ENCODE results near the gene TENT4A.

Gene TENT4A

GRCh38 chr5:6681682-6682081 is 31.6 kb upstream of the TENT4A start:
- Histone ChIP-seq H3K9ac (ENCODE audit: low read length) (no peak overlapping the region), H3K36me3 (ENCODE audit: control insufficient read depth, insufficient read depth, low read length) (no peaks in the 10 kb centered on the region)

GRCh38 chr5:6682239-6682638 is 31.0 kb upstream of the TENT4A start:
- peaks cover 3% of the 10 kb centered on the region for H3K27me3 ChIP-seq (ENCODE audit: control insufficient read depth, insufficient read depth, low read length)
- no peaks in the 10 kb centered on the region for H3K36me3 ChIP-seq (ENCODE audit: control insufficient read depth, insufficient read depth, low read length)
- H3K4me1 ChIP-seq (ENCODE audit: control insufficient read depth, insufficient read depth, low read length), result peaks cover 3% of the 10 kb centered on the region
- H3K4me3 ChIP-seq (ENCODE audit: low read length), result no peak overlapping the region
- no peaks in the 10 kb centered on the region for H3K9me3 ChIP-seq (ENCODE audit: control insufficient read depth, low read length)
- H3K9ac ChIP-seq (ENCODE audit: low read length), result no peak overlapping the region

More at GRCh38 chr5:6681682-6682081, 31.6 kb upstream of the TENT4A start:
- no peaks in the 10 kb centered on the region for H3K4me1 ChIP-seq (ENCODE audit: control insufficient read depth, insufficient read depth, low read length)
- no peaks in the 10 kb centered on the region for H3K9me3 ChIP-seq (ENCODE audit: control insufficient read depth, low read length)
- peaks cover 3% of the 10 kb centered on the region for H3K27me3 ChIP-seq (ENCODE audit: control insufficient read depth, insufficient read depth, low read length)
- no peak overlapping the region for H3K4me3 ChIP-seq (ENCODE audit: low read length)

GRCh38 chr5:6683241-6683640 is 30.0 kb upstream of the TENT4A start:
- no peaks in the 10 kb centered on the region for H3K36me3 ChIP-seq (ENCODE audit: control insufficient read depth, insufficient read depth, low read length)
- H3K9ac ChIP-seq (ENCODE audit: low read length), result no peak overlapping the region
- peaks cover 6% of the 10 kb centered on the region for H3K4me1 ChIP-seq (ENCODE audit: control insufficient read depth, insufficient read depth, low read length)
- no peak overlapping the region for H3K4me3 ChIP-seq (ENCODE audit: low read length)
- H3K9me3 ChIP-seq (ENCODE audit: control insufficient read depth, low read length), result no peaks in the 10 kb centered on the region
- peaks cover 7% of the 10 kb centered on the region for H3K27me3 ChIP-seq (ENCODE audit: control insufficient read depth, insufficient read depth, low read length)

GRCh38 chr5:6684075-6684474 is 29.2 kb upstream of the TENT4A start:
- peaks cover 6% of the 10 kb centered on the region for H3K4me1 ChIP-seq (ENCODE audit: control insufficient read depth, insufficient read depth, low read length)

GRCh38 chr5:6686501-6686900 is 26.7 kb upstream of the TENT4A start:
- Histone ChIP-seq H3K4me1 (ENCODE audit: control insufficient read depth, insufficient read depth, low read length) (peaks cover 6% of the 10 kb centered on the region), H3K4me3 (ENCODE audit: low read length) (no peak overlapping the region), H3K27me3 (ENCODE audit: control insufficient read depth, insufficient read depth, low read length) (peaks cover 7% of the 10 kb centered on the region)

More at GRCh38 chr5:6684075-6684474, 29.2 kb upstream of the TENT4A start:
- H3K9me3 ChIP-seq (ENCODE audit: control insufficient read depth, low read length), result no peaks in the 10 kb centered on the region
- no peak overlapping the region for H3K9ac ChIP-seq (ENCODE audit: low read length)
- no peaks in the 10 kb centered on the region for H3K36me3 ChIP-seq (ENCODE audit: control insufficient read depth, insufficient read depth, low read length)
- peaks cover 7% of the 10 kb centered on the region for H3K27me3 ChIP-seq (ENCODE audit: control insufficient read depth, insufficient read depth, low read length)
- H3K4me3 ChIP-seq (ENCODE audit: low read length), result no peak overlapping the region

GRCh38 chr5:6686915-6687409 is 26.3 kb upstream of the TENT4A start:
- Histone ChIP-seq H3K9me3 (ENCODE audit: control insufficient read depth, low read length) (no peaks in the 10 kb centered on the region), H3K9ac (ENCODE audit: low read length) (no peak overlapping the region), H3K4me1 (ENCODE audit: control insufficient read depth, insufficient read depth, low read length) (peaks cover 6% of the 10 kb centered on the region), H3K27me3 (ENCODE audit: control insufficient read depth, insufficient read depth, low read length) (peaks cover 7% of the 10 kb centered on the region), H3K4me3 (ENCODE audit: low read length) (peak overlapping the region; percentile 12), H3K36me3 (ENCODE audit: control insufficient read depth, insufficient read depth, low read length) (no peaks in the 10 kb centered on the region)

More at GRCh38 chr5:6686501-6686900, 26.7 kb upstream of the TENT4A start:
- H3K9me3 ChIP-seq (ENCODE audit: control insufficient read depth, low read length), result no peaks in the 10 kb centered on the region
- no peaks in the 10 kb centered on the region for H3K36me3 ChIP-seq (ENCODE audit: control insufficient read depth, insufficient read depth, low read length)
- no peak overlapping the region for H3K9ac ChIP-seq (ENCODE audit: low read length)

- H3K4me3 ChIP-seq (ENCODE audit: low read length), result no peak overlapping the region
- H3K9me3 ChIP-seq (ENCODE audit: control insufficient read depth, low read length), result no peaks in the 10 kb centered on the region
- H3K27me3 ChIP-seq (ENCODE audit: control insufficient read depth, insufficient read depth, low read length), result peaks cover 7% of the 10 kb centered on the region
- no peak overlapping the region for H3K9ac ChIP-seq (ENCODE audit: low read length)
- H3K36me3 ChIP-seq (ENCODE audit: control insufficient read depth, insufficient read depth, low read length), result no peaks in the 10 kb centered on the region
- peaks cover 6% of the 10 kb centered on the region for H3K4me1 ChIP-seq (ENCODE audit: control insufficient read depth, insufficient read depth, low read length)
Measured at GRCh38 chr5:6687505-6687904, 25.7 kb upstream of the TENT4A start.

GRCh38 chr5:6692906-6693305 is 20.3 kb upstream of the TENT4A start:
- no peaks in the 10 kb centered on the region for H3K27me3 ChIP-seq (ENCODE audit: control insufficient read depth, insufficient read depth, low read length)
- H3K4me3 ChIP-seq (ENCODE audit: low read length), result no peak overlapping the region
- H3K9ac ChIP-seq (ENCODE audit: low read length), result no peak overlapping the region
- no peaks in the 10 kb centered on the region for H3K4me1 ChIP-seq (ENCODE audit: control insufficient read depth, insufficient read depth, low read length)
- H3K36me3 ChIP-seq (ENCODE audit: control insufficient read depth, insufficient read depth, low read length), result no peaks in the 10 kb centered on the region
- H3K9me3 ChIP-seq (ENCODE audit: control insufficient read depth, low read length), result no peaks in the 10 kb centered on the region

GRCh38 chr5:6698696-6699095 is 14.5 kb upstream of the TENT4A start:
- Histone ChIP-seq H3K4me3 (ENCODE audit: low read length) (no peak overlapping the region), H3K36me3 (ENCODE audit: control insufficient read depth, insufficient read depth, low read length) (no peaks in the 10 kb centered on the region), H3K9ac (ENCODE audit: low read length) (no peak overlapping the region), H3K9me3 (ENCODE audit: control insufficient read depth, low read length) (no peaks in the 10 kb centered on the region), H3K27me3 (ENCODE audit: control insufficient read depth, insufficient read depth, low read length) (peaks cover 3% of the 10 kb centered on the region), H3K4me1 (ENCODE audit: control insufficient read depth, insufficient read depth, low read length) (peaks cover 11% of the 10 kb centered on the region)

GRCh38 chr5:6699357-6699756 is 13.9 kb upstream of the TENT4A start:
- Histone ChIP-seq H3K4me3 (ENCODE audit: low read length) (no peak overlapping the region), H3K9ac (ENCODE audit: low read length) (no peak overlapping the region), H3K27me3 (ENCODE audit: control insufficient read depth, insufficient read depth, low read length) (peaks cover 3% of the 10 kb centered on the region), H3K9me3 (ENCODE audit: control insufficient read depth, low read length) (no peaks in the 10 kb centered on the region), H3K36me3 (ENCODE audit: control insufficient read depth, insufficient read depth, low read length) (no peaks in the 10 kb centered on the region), H3K4me1 (ENCODE audit: control insufficient read depth, insufficient read depth, low read length) (peaks cover 11% of the 10 kb centered on the region)

GRCh38 chr5:6700074-6700684 is 13.1 kb upstream of the TENT4A start:
- Histone ChIP-seq H3K4me1 (ENCODE audit: control insufficient read depth, insufficient read depth, low read length) (peaks cover 20% of the 10 kb centered on the region), H3K4me3 (ENCODE audit: low read length) (no peak overlapping the region), H3K27me3 (ENCODE audit: control insufficient read depth, insufficient read depth, low read length) (peaks cover 3% of the 10 kb centered on the region), H3K9me3 (ENCODE audit: control insufficient read depth, low read length) (no peaks in the 10 kb centered on the region), H3K9ac (ENCODE audit: low read length) (no peak overlapping the region), H3K36me3 (ENCODE audit: control insufficient read depth, insufficient read depth, low read length) (no peaks in the 10 kb centered on the region)

- H3K9me3 ChIP-seq (ENCODE audit: control insufficient read depth, low read length), result no peaks in the 10 kb centered on the region
- no peak overlapping the region for H3K9ac ChIP-seq (ENCODE audit: low read length)
- peaks cover 3% of the 10 kb centered on the region for H3K27me3 ChIP-seq (ENCODE audit: control insufficient read depth, insufficient read depth, low read length)
- H3K4me1 ChIP-seq (ENCODE audit: control insufficient read depth, insufficient read depth, low read length), result peaks cover 21% of the 10 kb centered on the region
- H3K4me3 ChIP-seq (ENCODE audit: low read length), result no peak overlapping the region
- H3K36me3 ChIP-seq (ENCODE audit: control insufficient read depth, insufficient read depth, low read length), result no peaks in the 10 kb centered on the region
Measured at GRCh38 chr5:6700685-6701355, 12.4 kb upstream of the TENT4A start.
